GM18505 (cell line): ENCODE data around the gene RPS19.
A peak's percentile ranks its signal among the peaks of the same experiment; 100 is the strongest.
"Not testable (repeated sequence)": the region's sequence is repeated elsewhere in the genome, so short reads cannot be mapped to it uniquely, and the experiment has no call there.

Experiments used
- ATAC-seq: cut with Tn5 transposase; IDR thresholded peaks from one replicate; pipeline ENCODE4 v1.9.1; 2021; ENCODE audit not compliant: unreplicated experiment
- POLR2A ChIP-seq: IDR thresholded peaks from 4 replicates; pipeline ENCODE4 v1.6.1; 2011; ENCODE audit warnings: borderline replicate concordance; ENCODE audit not compliant: insufficient read depth, insufficient read length; ENCODE audit errors: extremely low read depth

The RPS19 gene

DNA sequence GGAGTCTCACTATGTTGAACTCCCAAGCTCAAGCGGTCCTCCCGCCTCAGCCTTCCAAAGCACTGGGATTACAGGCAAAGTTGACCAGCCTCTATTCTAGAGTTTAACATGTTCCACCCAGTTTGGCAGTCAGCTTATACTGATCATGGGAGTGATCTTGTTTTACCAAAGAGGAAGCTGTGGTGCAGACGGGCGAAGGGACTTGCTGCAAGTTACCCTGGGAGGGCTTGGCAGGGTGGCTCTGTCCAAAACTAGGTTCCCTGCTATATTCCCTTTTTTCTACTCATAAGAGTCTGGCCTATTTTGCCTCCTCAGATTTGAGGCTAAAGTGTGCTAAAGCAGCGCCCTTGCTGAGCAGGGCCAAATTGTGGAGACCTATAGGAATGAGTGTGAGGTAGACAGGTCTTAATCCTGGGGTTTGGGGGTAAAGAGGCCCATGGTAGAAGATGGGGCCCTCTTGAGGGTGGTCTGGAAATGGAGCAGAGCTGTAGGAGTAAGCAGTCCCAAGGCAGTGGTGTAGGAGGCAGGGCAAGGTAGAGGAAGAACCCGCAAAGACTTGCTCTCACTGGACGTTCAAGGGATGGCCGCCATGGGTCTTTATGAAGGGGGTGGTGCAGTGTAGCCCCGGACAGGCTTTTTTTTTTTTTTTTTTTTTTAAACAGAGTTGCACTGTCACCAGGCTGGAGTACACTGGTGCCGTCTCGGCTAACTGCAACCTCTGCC lies 3.3 kb downstream of the RPS19 start:
- ATAC-seq = no peak
- TF ChIP-seq POLR2A = no peak

DNA sequence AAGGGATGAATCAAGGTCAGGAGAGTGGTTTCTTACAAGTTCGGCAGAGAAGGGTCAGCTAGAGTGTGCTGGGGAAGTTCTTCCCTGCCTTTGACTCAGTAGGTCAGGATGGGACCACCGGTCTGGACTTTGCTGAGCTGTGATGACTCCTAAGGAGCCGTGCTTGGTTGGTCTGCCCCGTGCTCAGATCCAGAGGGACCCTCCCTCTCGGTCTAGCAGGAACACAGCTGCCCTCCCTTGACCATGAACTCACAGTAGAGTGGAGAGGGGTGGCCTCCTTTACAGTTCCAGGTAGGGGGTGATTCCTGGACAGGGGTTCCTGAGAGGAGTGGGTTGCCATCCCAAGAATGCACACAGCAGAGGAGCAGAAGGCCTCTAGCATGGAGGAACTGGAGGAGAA lies 4.3 kb downstream of the RPS19 start:
- ATAC-seq = no peak
- no peak for TF ChIP-seq POLR2A

DNA sequence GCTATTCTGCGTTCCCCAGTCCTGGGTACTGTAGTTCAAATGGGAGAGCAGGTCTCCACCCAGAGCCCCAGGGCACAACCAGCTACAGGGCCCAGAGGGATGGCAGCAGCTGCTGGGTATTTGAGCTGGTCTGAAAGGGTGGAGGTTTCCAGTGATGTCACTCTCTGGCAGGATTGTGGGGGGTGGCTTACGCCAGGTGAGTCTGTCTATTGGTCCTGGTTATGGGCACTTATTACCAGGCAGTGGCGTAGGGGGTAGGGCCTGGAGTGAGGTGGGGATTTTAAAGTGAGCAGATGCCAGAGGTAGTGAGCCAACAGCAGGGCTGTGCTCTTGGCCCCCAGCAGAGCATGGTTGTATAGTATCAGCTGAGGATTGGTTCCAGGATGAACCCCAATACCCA lies 6.2 kb downstream of the RPS19 start:
- TF ChIP-seq POLR2A = peak; percentile 32
- no peak for ATAC-seq

DNA sequence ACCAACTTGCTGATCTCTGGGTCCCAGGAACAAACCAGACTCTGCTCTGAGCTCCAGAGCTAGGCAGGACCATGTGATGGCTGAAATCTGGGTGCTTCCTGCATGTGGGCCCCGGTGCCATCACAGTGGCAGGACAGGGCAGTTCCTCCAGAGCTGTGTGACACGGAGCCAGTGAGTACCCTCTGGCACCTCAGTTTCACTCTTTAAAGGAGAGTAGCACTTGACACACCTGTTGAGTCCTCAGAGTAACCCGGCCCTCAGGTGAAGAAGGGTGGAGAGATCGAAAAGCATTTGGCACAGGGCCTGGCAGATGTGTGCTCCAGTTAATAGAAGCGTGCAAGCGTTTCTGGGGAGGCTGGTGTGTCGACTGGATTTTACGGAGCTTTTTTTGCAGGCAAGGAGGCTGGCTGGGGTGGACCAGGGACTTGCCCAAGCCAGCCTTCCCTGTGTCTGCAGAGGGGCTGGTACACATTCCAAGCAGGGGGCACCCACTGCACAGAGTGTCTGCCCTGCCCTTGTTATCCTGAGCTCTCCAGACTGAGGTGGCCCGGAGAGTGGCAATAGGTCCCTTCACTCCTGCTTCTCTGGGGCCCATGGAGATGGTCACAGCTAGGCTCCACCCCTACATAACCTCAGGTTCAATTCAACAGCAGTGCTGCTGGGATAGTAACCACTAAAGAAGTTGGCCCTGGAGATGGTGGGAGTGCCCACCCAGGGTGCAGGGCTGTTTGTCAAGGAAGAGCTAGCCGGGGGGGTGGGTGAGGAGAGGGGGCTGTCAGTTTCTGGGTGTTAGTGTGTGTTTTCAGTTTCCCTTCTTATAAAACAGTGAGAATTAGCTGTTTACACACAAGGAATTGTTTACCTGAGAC lies 8.3 kb downstream of the RPS19 start:
- TF ChIP-seq POLR2A = peak; percentile 35
- no peak for ATAC-seq

DNA sequence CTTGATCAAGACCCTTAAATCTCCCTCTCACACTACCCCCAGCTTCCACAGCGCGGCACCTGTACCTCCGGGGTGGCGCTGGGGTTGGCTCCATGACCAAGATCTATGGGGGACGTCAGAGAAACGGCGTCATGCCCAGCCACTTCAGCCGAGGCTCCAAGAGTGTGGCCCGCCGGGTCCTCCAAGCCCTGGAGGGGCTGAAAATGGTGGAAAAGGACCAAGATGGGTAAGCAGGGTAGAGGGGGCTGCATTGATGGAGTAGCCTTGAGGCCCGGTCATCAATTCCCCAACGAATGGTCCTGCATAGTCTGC lies 8.9 kb downstream of the RPS19 start:
- TF ChIP-seq POLR2A = no peak

DNA sequence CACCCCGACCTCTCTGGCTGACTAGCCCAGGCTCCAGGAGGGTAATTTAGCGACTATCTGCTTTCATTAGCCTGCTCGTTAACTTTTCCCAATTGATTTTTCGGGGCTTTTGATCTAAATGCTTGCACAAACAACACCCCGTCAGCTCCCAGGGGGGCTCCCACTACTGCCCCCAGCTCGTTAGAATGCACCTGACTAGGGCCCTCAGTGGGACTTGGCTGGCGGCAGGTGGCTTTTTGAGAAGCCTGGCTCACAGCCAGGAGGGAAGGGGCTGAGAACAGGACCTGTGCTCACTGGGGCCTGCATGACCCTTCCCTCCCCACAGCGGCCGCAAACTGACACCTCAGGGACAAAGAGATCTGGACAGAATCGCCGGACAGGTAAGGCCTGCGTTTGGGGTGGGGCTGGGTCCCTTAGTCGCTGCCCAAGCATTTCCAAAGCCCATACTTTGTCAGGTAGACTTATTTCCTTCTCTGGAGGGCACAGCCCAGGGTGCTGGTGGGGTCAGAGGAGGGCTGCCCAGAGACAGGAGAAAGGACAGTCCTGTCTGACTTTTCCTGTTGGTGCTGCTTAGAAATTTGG lies 9.4 kb downstream of the RPS19 start:
- no peak for ATAC-seq
- TF ChIP-seq POLR2A = no peak

More for the DNA sequence above, 8.9 kb downstream of the RPS19 start:
- no peak for ATAC-seq

DNA sequence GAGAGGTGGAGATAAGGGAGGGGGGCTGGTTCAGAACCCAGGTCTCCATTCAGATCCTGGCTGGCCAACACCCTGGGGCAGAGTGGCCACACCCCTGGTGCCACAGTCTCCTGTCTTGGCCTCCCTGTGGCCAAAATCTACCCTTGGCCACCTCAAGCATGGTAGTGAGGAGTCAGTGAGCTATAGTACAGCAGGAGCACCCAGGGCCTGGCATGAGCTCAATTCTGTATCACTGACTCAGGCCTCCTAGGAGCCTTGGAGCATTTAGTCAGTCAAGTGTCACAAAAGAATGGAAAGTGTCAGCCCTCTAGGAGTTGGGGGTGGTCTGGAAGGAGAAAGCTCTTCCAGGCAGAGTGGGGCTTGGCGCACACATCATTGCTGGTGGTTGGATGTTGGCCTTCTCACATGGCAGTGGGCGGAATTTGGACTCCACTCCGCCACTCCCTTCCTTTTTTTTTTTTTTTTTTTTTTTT lies 10.4 kb downstream of the RPS19 start:
- ATAC-seq = no peak
- no peak for TF ChIP-seq POLR2A

DNA sequence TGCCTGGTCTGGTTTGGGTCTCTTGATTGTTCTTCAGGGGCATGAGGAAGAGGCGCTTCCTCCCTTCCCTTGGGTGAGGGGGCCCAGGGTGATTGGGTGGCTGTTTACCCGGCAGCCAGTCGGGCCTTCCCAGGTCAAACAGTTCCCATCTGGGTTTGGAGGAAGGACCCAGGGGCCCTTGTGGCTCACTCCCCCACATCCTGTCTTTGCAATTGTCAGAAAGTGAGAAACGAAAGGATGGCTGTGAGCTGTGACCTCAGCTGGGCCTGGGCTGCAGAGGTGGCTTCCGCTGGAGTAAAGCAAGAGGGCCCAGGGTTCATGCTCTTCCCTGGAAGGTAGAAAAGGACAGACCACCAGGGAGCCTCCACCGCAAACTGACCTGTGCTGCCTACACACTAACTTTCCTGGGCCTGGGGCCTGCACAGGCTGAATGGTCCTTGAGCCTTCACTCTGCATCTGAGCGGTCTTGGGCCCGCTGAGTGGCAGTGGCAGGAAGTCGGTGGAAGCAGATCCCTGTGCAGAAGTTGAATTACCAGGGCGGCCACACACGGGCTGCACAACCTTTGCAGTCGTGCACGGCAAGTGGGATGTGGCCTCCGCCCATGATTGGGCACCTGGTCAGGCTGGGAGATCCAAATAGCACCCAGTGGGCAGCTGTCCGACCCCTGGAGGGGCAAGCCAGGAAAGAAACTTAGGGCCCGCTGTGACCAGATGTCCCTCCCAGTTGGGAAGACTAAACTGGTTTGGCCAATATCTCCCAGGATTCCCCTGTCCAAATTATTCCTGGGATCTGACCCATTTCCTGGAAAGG lies 11.7 kb downstream of the RPS19 start:
- ATAC-seq = peak; percentile 42
- TF ChIP-seq POLR2A = no peak

DNA sequence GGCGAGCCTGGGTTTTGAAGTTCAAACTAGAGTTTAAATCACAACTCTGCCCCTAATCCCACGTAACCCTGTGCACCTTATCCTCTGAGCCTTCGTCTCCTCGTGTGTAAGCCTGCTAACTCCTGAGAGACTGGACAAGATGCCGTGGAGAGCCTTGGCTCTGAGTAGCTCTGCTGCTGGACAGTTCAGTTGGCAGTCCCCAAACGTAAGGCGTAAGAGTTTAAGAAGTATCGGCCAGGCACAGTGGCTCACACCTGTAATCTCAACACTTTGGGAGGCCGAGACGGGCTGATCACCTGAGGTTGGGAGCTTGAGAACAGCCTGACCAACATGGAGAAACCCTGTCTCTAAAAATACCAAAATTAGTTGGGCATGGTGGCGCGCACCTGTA lies 12.3 kb downstream of the RPS19 start:
- ATAC-seq = no peak
- TF ChIP-seq POLR2A = no peak

DNA sequence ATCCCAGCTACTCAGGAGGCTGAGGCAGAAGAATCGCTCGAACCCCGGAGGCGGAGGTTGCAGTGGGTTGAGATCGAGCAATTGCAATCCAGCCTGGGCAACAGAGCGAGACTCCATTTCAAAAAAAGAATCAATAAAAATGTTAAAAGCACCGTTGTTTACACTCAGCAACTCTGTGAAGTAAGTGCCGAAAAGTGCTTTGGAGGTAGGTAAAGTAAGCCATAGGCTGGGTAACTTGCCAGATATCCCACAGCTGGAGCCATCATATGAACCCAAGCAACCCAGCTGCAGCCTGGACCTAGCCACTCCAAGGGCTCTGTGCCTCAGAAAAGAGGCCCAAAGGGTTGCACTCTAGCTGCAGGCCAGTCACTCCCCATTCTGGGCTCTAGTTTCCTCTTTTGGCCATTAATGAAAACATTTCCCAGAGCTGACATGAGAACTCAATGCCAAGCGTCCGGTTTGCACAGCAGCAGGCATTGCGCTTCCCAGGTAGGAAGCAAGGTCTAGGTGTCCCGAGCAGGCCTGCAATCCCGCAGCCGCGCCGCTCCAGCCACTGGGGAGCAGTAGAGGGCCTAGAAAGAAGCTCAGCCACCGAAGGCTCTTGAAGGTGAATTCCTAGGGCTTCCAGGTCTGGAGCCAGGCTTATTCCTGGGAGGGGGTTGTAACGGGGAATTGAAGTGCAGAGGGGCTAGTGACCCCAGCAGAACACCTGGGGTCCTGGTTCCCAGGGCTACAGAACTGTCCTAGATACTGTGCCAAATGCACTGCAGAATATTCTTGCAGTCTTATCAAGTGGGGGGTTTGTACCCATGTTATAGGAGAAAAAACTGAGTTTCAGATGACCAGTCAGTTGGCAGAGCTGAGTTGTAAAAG lies 13.0 kb downstream of the RPS19 start:
- TF ChIP-seq POLR2A = no peak
- ATAC-seq = no peak

DNA sequence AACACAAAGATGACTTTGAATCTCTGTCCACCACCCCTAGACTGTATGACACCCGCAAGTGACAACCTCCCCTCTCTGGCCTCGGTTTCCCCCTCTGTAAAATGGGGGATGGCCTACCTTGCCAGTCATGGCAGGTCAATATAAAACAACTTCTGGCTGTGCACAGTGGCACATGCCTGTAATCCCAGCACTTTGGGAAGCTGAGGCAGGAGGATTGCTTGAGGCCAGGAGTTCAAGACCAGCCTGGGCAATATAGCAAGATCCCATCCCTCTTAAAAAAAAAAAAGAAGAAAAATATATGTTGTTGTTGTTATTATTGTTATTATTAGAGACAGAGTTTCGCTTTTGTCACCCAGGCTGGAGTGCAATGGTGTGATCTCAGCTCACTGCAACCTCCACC lies 15.9 kb downstream of the RPS19 start:
- ATAC-seq = not testable (repeated sequence)
